Fibroblast of pulmonary artery (primary cell): Measurements from ENCODE around the gene SH3RF2.

Experiments
- DNase-seq: peaks from one replicate; pipeline ENCODE4 v3.0.0-alpha.2; 2010; ENCODE audit warnings: low read depth
- H3K4me3 ChIP-seq: replicated peaks from 2 replicates; pipeline ENCODE4 v1.5.1; 2011; ENCODE audit warnings: low read depth, mild to moderate bottlenecking, control low read depth, low read length, moderate library complexity
- CTCF ChIP-seq: IDR thresholded peaks from 2 replicates; pipeline ENCODE4 v1.5.1; 2011; ENCODE audit warnings: mild to moderate bottlenecking, control low read depth, low read length, inconsistent platforms; ENCODE audit errors: missing control alignments

SH3RF2 gene

GRCh38 chr5:146069780-146070099 lies 133.4 kb downstream of the SH3RF2 start:
- no peak for TF ChIP-seq CTCF
- no peak for DNase-seq
- no peak overlapping the region for H3K4me3 ChIP-seq

GRCh38 chr5:146070746-146071145 lies 134.4 kb downstream of the SH3RF2 start:
- no peak for TF ChIP-seq CTCF
- no peak overlapping the region for H3K4me3 ChIP-seq
- no peak for DNase-seq

- H3K4me3 ChIP-seq, result no peak overlapping the region
- DNase-seq, result no peak
- TF ChIP-seq CTCF, result no peak
These were observed 134.8 kb downstream of the SH3RF2 start for GRCh38 chr5:146071171-146071570.

GRCh38 chr5:146072595-146072994 lies 136.2 kb downstream of the SH3RF2 start:
- DNase-seq, result no peak
- no peak overlapping the region for H3K4me3 ChIP-seq
- TF ChIP-seq CTCF, result no peak

DNA sequence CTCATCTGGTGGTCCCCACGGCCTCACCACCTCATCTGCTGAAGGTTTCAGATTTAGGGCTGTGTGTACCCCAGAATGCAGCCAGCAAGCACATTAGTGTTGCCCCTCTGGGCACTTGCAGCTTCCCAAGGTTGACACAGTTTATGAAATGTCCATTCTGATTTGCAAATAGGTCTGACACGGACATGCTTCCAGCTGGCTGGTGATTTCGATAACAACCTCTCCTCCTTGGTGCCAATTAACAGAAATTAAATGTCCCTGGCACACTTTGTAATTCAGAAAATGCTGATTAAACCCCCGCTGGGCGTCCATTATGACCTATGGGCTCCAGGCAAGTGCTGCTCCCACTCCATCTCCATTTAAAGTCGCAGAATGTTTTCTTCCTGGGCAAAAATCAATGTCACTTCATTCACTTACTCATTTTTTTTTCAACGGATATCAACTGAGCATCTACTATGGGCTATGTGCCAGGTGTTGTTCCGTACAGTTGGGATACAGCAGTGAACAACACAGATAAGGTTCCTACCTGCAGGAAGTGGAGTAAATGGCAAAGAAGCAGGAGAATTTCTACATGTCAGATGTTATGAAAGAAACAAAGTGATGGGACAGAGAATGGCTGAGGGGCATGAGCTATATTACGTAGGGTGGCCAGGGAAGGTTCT lies 137.0 kb downstream of the SH3RF2 start:
- no peak overlapping the region for H3K4me3 ChIP-seq
- DNase-seq, result no peak
- no peak for TF ChIP-seq CTCF

DNA sequence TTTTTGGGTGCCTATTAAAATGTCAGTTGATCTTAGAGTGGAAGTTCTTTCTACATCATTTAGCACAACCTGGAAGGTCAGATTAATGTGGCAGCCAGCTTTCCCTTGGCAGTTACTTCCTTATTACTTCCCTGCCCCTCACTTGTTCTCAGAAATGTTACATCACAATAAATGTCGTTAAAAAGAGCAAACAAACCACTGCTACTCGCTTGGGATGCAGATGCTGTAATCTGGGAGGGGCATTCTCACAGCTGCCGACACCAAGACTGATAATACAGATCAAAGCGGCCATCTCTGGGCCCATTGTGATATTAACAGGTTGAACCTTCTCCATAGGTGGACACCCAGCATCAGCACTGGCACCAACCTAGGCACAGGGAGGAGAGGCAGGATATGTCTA lies 139.7 kb downstream of the SH3RF2 start:
- no peak for DNase-seq
- no peak overlapping the region for H3K4me3 ChIP-seq
- TF ChIP-seq CTCF, result no peak

- no peak for TF ChIP-seq CTCF
- no peak for DNase-seq
- no peak overlapping the region for H3K4me3 ChIP-seq
These were observed 140.1 kb downstream of the SH3RF2 start for GRCh38 chr5:146076455-146076854.
